Ascending aorta (tissue), 2 donors: ENCODE measurements around the gene WDR35. TPM values are rescaled to one million over a fixed set of nuclear protein-coding genes. Genes with fewer than 3 reads are reported as not detected.
A peak's percentile ranks its signal among the peaks of the same experiment; 100 is the strongest.

Experiments used
- DNase-seq, 2 donors: peaks; one replicate each; pipeline ENCODE4 v3.0.0-alpha.2; 2019; ENCODE audit warnings: low spot score in 2 of 2
- H3K27ac ChIP-seq, 2 donors: fragments of 200-600 bp; sonication (generic); one replicate each; pipeline ENCODE4 v1.5.1; 2016 to 2017; ENCODE audit warnings: mild to moderate bottlenecking in 1 of 2
- H3K27me3 ChIP-seq: fragments of 200-600 bp; sonication (generic); one replicate; pipeline ENCODE4 v1.5.1; 2017
- H3K36me3 ChIP-seq, 2 donors: fragments of 200-600 bp; sonication (generic); one replicate each; pipeline ENCODE4 v1.5.1; 2016
- H3K4me1 ChIP-seq, 2 donors: fragments of 200-600 bp; sonication (generic); one replicate each; pipeline ENCODE4 v1.5.1; 2016 to 2017; ENCODE audit warnings: mild to moderate bottlenecking in 1 of 2
- H3K4me3 ChIP-seq, 2 donors: fragments of 200-600 bp; sonication (generic); one replicate each; pipeline ENCODE4 v1.5.1; 2016 to 2017; ENCODE audit warnings: mild to moderate bottlenecking in 1 of 2
- H3K9me3 ChIP-seq, 2 donors: fragments of 200-600 bp; sonication (generic); one replicate each; pipeline ENCODE4 v1.5.1; 2016
- intact Hi-C: fragments of 100-400 bp; cut with DNase I; formaldehyde crosslinking; loops from one replicate; pipeline ENCODE4 v1.15.1; 2023
- total RNA-seq: library from RNA; depleted of rRNA; stranded (reverse); fragments of >200 nt; gene quantifications from one replicate; pipeline ENCODE4 v1.1.0, GENCODE V29; 2016
- TF ChIP-seq, protein P1 (sequence below), 3 experiments: fragments of 200-600 bp in 2 of 3; fragments of 450-650 bp in 1 of 3; sonication (generic) in 2 of 3; IDR thresholded peaks; one replicate each; pipeline ENCODE4 v1.5.1; 2016 to 2019; ENCODE audit warnings: antibody characterized with exemption in 3 of 3, mild to moderate bottlenecking in 1 of 3, moderate library complexity in 1 of 3

WDR35 gene
- total RNA-seq, 1 donor from 2014 or later = 2.1 TPM

DNA sequence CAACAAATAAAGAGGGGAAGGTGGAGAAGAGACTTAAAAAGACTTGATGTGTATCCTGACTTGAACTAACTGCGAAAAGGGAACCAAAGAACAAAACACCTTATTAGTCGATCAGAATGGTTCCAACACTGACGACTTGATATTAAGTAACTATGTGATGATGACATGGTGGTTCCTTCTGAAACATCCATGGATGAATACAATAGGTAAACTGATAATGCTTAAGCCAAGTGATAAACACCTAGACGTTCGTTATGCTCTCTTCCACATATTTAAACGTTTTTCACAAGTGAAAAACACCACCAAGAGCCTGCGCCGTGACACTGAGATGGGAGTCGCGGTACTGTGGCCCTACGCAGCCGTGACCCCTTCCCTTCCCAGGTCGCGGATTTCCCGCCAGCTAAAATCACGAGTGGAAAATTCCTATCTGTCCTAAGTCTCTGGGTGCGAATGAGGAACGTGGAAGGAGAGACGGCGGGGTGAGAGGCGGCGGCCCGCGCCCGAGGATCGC, 88.9 kb downstream of the WDR35 start:
- no peaks in the 10 kb centered on the region for H3K9me3 ChIP-seq
- TF ChIP-seq, protein P1, sequence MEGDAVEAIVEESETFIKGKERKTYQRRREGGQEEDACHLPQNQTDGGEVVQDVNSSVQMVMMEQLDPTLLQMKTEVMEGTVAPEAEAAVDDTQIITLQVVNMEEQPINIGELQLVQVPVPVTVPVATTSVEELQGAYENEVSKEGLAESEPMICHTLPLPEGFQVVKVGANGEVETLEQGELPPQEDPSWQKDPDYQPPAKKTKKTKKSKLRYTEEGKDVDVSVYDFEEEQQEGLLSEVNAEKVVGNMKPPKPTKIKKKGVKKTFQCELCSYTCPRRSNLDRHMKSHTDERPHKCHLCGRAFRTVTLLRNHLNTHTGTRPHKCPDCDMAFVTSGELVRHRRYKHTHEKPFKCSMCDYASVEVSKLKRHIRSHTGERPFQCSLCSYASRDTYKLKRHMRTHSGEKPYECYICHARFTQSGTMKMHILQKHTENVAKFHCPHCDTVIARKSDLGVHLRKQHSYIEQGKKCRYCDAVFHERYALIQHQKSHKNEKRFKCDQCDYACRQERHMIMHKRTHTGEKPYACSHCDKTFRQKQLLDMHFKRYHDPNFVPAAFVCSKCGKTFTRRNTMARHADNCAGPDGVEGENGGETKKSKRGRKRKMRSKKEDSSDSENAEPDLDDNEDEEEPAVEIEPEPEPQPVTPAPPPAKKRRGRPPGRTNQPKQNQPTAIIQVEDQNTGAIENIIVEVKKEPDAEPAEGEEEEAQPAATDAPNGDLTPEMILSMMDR (IDR thresholded peaks at IDR 0.05) = no peak
- intact Hi-C loops = loop anchor here (5.0 kb wide), 3 partner anchors 151 to 1339 kb away; partner anchors contain the start of genes LAPTM4A and RDH14
- peak overlapping the region; percentile 79 to 91 for H3K4me3 ChIP-seq
- no peaks in the 10 kb centered on the region for H3K27me3 ChIP-seq
- H3K36me3 ChIP-seq = peaks cover 0 to 6% of the 10 kb centered on the region in 2 donors
- no peak for DNase-seq
- peak overlapping the region; percentile 84 to 91 for H3K27ac ChIP-seq
- H3K4me1 ChIP-seq = peaks cover 0 to 29% of the 10 kb centered on the region in 2 donors

GRCh38 chr2:19899985-19900930, 89.6 kb downstream of the WDR35 start:
- Histone ChIP-seq H3K4me1 (peaks cover 0 to 29% of the 10 kb centered on the region in 2 donors), H3K27ac (peak overlapping the region; percentile 84 to 91), H3K27me3 (no peaks in the 10 kb centered on the region), H3K36me3 (peaks cover 0 to 6% of the 10 kb centered on the region in 2 donors), H3K9me3 (no peaks in the 10 kb centered on the region), H3K4me3 (peak overlapping the region; percentile 79 to 91)
- DNase-seq = no peak
- TF ChIP-seq, protein P1 (IDR thresholded peaks at IDR 0.05) = no peak
- intact Hi-C loops = loop anchor here (5.0 kb wide), 3 partner anchors 152 to 1338 kb away; partner anchors contain the start of genes LAPTM4A and RDH14

DNA sequence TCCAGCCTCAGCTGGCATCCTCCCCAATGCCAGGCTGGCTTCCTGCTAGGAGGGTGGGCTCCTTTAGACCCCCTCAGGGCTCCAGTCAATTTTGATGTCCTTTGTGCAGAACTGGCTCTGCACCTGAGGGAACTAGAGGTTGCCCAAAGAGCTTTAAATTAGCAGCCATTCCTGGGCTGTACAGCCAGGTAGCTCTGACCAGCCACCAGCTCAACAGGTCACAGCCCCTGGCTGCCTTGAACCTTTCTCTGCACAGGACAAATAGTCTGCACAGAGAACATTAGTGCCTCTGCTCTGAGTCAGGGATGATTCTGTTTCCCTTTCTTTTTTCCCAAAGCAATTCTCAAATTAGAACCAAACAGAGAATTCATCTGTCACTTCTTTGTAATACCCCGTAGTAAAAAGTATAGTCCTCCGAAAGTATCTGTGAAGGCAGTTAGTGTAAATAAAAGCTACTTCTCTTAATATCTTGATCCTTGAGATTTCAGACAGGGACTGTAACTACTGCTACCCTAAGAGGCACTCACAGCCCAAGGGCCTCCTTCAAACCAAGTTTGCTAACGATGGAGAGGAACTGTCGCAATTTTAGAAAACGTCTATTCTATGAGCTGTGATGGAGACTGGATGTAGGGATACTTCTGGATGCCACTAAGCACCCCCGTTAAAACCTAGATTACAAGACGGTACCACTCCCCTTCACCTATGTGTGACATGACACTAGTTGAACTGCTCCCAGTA, 91.1 kb downstream of the WDR35 start:
- H3K4me3 ChIP-seq = peak overlapping the region in 1 of 2 donors; percentile 0
- intact Hi-C loops = no loop called here
- TF ChIP-seq, protein P1 (IDR thresholded peaks at IDR 0.05) = no peak

DNA sequence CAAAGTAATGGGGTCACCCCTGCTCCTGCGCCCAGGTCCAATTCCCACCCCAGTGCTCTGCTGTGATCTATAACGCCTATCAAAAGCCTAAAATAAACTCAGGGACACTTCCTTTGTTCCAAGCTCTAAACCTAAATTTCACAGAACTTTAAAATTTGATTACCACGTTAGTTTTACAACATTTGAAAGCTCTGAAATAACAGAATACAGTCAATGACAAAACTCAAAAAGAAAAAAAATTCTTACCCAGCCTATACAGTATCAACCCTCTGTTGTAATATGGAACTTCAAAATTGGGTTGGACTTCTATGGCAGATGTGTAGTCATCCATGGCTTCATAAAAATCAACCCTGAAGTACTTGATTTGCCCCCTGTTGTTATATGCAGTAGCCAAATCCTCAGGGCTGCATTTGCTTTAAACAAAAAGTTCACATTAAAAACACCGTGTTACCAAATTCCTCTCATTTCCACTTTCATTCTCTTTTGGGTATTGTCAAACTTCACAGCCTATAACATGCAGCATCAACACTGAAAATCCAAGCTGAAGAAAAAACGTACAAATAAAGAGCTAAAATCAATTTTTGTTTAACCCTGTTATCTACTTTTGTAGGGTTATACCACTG, 92.2 kb downstream of the WDR35 start:
- Histone ChIP-seq H3K4me1 (peaks cover 0 to 39% of the 10 kb centered on the region in 2 donors), H3K36me3 (peaks cover 0 to 6% of the 10 kb centered on the region in 2 donors), H3K4me3 (no peak overlapping the region), H3K9me3 (no peaks in the 10 kb centered on the region), H3K27me3 (no peaks in the 10 kb centered on the region), H3K27ac (no peak overlapping the region)
- no peak for DNase-seq
- intact Hi-C loops = no loop called here
- TF ChIP-seq, protein P1 (IDR thresholded peaks at IDR 0.05) = no peak

More for the DNA sequence above, 91.1 kb downstream of the WDR35 start:
- Histone ChIP-seq H3K9me3 (no peaks in the 10 kb centered on the region), H3K27ac (no peak overlapping the region), H3K27me3 (no peaks in the 10 kb centered on the region), H3K4me1 (peaks cover 0 to 40% of the 10 kb centered on the region in 2 donors), H3K36me3 (peaks cover 0 to 6% of the 10 kb centered on the region in 2 donors)
- no peak for DNase-seq

GRCh38 chr2:19895535-19895934, 94.4 kb downstream of the WDR35 start:
- Histone ChIP-seq H3K9me3 (no peaks in the 10 kb centered on the region), H3K4me3 (no peak overlapping the region), H3K4me1 (peaks cover 0 to 37% of the 10 kb centered on the region in 2 donors), H3K27me3 (no peaks in the 10 kb centered on the region), H3K36me3 (peaks cover 0 to 6% of the 10 kb centered on the region in 2 donors), H3K27ac (no peak overlapping the region)
- intact Hi-C loops = no loop called here
- no peak for DNase-seq
- TF ChIP-seq, protein P1 (IDR thresholded peaks at IDR 0.05) = no peak
